ENCODE data around the gene WDR5. TPM values are rescaled to one million over a fixed set of nuclear protein-coding genes. Genes with fewer than 3 reads are reported as not detected.

The WDR5 gene
- total and polyA plus RNA-seq, 7 experiments from 2014 or later, result 13.8 to 42.3 (median 20.2) TPM

GRCh38 chr9:134171316-134172197 lies 35.7 kb downstream of the WDR5 start:
- Mint-ChIP-seq H3K36me3 (no peaks in the 10 kb centered on the region), H3K9me3 (no peaks in the 10 kb centered on the region), H3K27me3 (no peaks in the 10 kb centered on the region), H3K4me3 (no peak overlapping the region), H3K27ac (peak overlapping the region in 2 of 9 donors; percentile 33 to 59), H3K4me1 (peaks cover 0 to 2% (median 0%) of the 10 kb centered on the region in 7 donors)
- Histone ChIP-seq H3K36me3 (ENCODE audit: control insufficient read depth in 2 of 3, insufficient read depth in 3 of 3, low read length in 3 of 3) (no peaks in the 10 kb centered on the region), H3K4me3 (ENCODE audit: low read length) (no peak overlapping the region), H3K27ac (ENCODE audit: low read depth, low read length) (no peak overlapping the region), H3K9me3 (ENCODE audit: control insufficient read depth in 2 of 3, low read length in 3 of 3) (no peaks in the 10 kb centered on the region), H3K4me1 (ENCODE audit: control insufficient read depth in 2 of 2, insufficient read depth in 2 of 2, low read length in 2 of 2) (no peaks in the 10 kb centered on the region), H3K27me3 (ENCODE audit: control insufficient read depth in 2 of 2, insufficient read depth in 2 of 2, low read length in 2 of 2) (no peaks in the 10 kb centered on the region)
- DNase-seq, result no peak
- CTCF ChIA-PET, result interaction anchor here (0.8 to 2.5 kb wide), 8 partner anchors 29 to 289 kb away, joined by 3 to 12 read pairs (median 4); no protein-coding TSS in a partner anchor
- intact Hi-C loops (cut with micrococcal nuclease), result loop anchor here in 1 of 2 donors (2.0 kb wide), 1 partner anchor 45 kb away; no protein-coding TSS in a partner anchor
- no peak for ATAC-seq
- POLR2A ChIA-PET, result interaction anchor here (0.7 to 1.5 kb wide), 3 partner anchors 271 to 285 kb away, joined by 3 to 8 read pairs (median 5); no protein-coding TSS in a partner anchor

GRCh38 chr9:134172198-134173126 lies 36.6 kb downstream of the WDR5 start:
- peaks cover 0 to 2% (median 0%) of the 10 kb centered on the region in 7 donors for H3K4me1 Mint-ChIP-seq
- ChIA-PET POLR2A (no interaction called here), CTCF (interaction anchor here (1.1 to 2.5 kb wide), 3 partner anchors 28 to 277 kb away, joined by 4 to 12 read pairs (median 4); no protein-coding TSS in a partner anchor)
- H3K36me3 Mint-ChIP-seq, result no peaks in the 10 kb centered on the region
- DNase-seq (no peak), ATAC-seq (no peak)
- H3K4me3 Mint-ChIP-seq, result no peak overlapping the region
- no peak overlapping the region for H3K4me3 ChIP-seq (ENCODE audit: low read length)
- no peaks in the 10 kb centered on the region for H3K9me3 Mint-ChIP-seq
- H3K9me3 ChIP-seq (ENCODE audit: control insufficient read depth in 2 of 3, low read length in 3 of 3), result no peaks in the 10 kb centered on the region
- no peaks in the 10 kb centered on the region for H3K27me3 ChIP-seq (ENCODE audit: control insufficient read depth in 2 of 2, insufficient read depth in 2 of 2, low read length in 2 of 2)
- no peaks in the 10 kb centered on the region for H3K36me3 ChIP-seq (ENCODE audit: control insufficient read depth in 2 of 3, insufficient read depth in 3 of 3, low read length in 3 of 3)
- peaks cover 0 to 3% (median 0%) of the 10 kb centered on the region in 5 donors for H3K27me3 Mint-ChIP-seq
- H3K27ac ChIP-seq (ENCODE audit: low read depth, low read length), result no peak overlapping the region
- no peak overlapping the region for H3K27ac Mint-ChIP-seq
- no peaks in the 10 kb centered on the region for H3K4me1 ChIP-seq (ENCODE audit: control insufficient read depth in 2 of 2, insufficient read depth in 2 of 2, low read length in 2 of 2)
- intact Hi-C loops (cut with micrococcal nuclease), result no loop called here

- no peak overlapping the region for H3K27ac Mint-ChIP-seq
- no peaks in the 10 kb centered on the region for H3K9me3 Mint-ChIP-seq
- ATAC-seq (no peak), DNase-seq (no peak)
- Histone ChIP-seq H3K4me1 (ENCODE audit: control insufficient read depth in 2 of 2, insufficient read depth in 2 of 2, low read length in 2 of 2) (no peaks in the 10 kb centered on the region), H3K4me3 (ENCODE audit: low read length) (no peak overlapping the region), H3K27me3 (ENCODE audit: control insufficient read depth in 2 of 2, insufficient read depth in 2 of 2, low read length in 2 of 2) (no peaks in the 10 kb centered on the region), H3K9me3 (ENCODE audit: control insufficient read depth in 2 of 3, low read length in 3 of 3) (no peaks in the 10 kb centered on the region), H3K36me3 (ENCODE audit: control insufficient read depth in 2 of 3, insufficient read depth in 3 of 3, low read length in 3 of 3) (no peaks in the 10 kb centered on the region), H3K27ac (ENCODE audit: low read depth, low read length) (no peak overlapping the region)
- ChIA-PET POLR2A (no interaction called here), CTCF (no interaction called here)
- peaks cover 0 to 2% (median 0%) of the 10 kb centered on the region in 7 donors for H3K4me1 Mint-ChIP-seq
- intact Hi-C loops (cut with micrococcal nuclease), result no loop called here
- H3K4me3 Mint-ChIP-seq, result no peak overlapping the region
- H3K36me3 Mint-ChIP-seq, result no peaks in the 10 kb centered on the region
- H3K27me3 Mint-ChIP-seq, result peaks cover 0 to 4% (median 0%) of the 10 kb centered on the region in 5 donors
These were observed 37.5 kb downstream of the WDR5 start for GRCh38 chr9:134173127-134174072.

- Histone ChIP-seq H3K36me3 (ENCODE audit: control insufficient read depth in 2 of 3, insufficient read depth in 3 of 3, low read length in 3 of 3) (no peaks in the 10 kb centered on the region), H3K27me3 (ENCODE audit: control insufficient read depth in 2 of 2, insufficient read depth in 2 of 2, low read length in 2 of 2) (no peaks in the 10 kb centered on the region), H3K9me3 (ENCODE audit: control insufficient read depth in 2 of 3, low read length in 3 of 3) (no peaks in the 10 kb centered on the region), H3K27ac (ENCODE audit: low read depth, low read length) (no peak overlapping the region), H3K4me1 (ENCODE audit: control insufficient read depth in 2 of 2, insufficient read depth in 2 of 2, low read length in 2 of 2) (no peaks in the 10 kb centered on the region), H3K4me3 (ENCODE audit: low read length) (no peak overlapping the region)
- intact Hi-C loops (cut with micrococcal nuclease), result no loop called here
- H3K9me3 Mint-ChIP-seq, result no peaks in the 10 kb centered on the region
- H3K4me1 Mint-ChIP-seq, result peaks cover 0 to 2% (median 0%) of the 10 kb centered on the region in 7 donors
- ChIA-PET POLR2A (no interaction called here), CTCF (no interaction called here)
- no peak overlapping the region for H3K4me3 Mint-ChIP-seq
- ATAC-seq, result peak; percentile 46
- H3K36me3 Mint-ChIP-seq, result no peaks in the 10 kb centered on the region
- H3K27ac Mint-ChIP-seq, result no peak overlapping the region
- no peak for DNase-seq
- peaks cover 0 to 4% (median 0%) of the 10 kb centered on the region in 5 donors for H3K27me3 Mint-ChIP-seq
These were observed 38.2 kb downstream of the WDR5 start for GRCh38 chr9:134174073-134174449.

- Histone ChIP-seq H3K27ac (ENCODE audit: low read depth, low read length) (no peak overlapping the region), H3K36me3 (ENCODE audit: control insufficient read depth in 2 of 3, insufficient read depth in 3 of 3, low read length in 3 of 3) (no peaks in the 10 kb centered on the region), H3K9me3 (ENCODE audit: control insufficient read depth in 2 of 3, low read length in 3 of 3) (no peaks in the 10 kb centered on the region), H3K27me3 (ENCODE audit: control insufficient read depth in 2 of 2, insufficient read depth in 2 of 2, low read length in 2 of 2) (no peaks in the 10 kb centered on the region), H3K4me3 (ENCODE audit: low read length) (no peak overlapping the region), H3K4me1 (ENCODE audit: control insufficient read depth in 2 of 2, insufficient read depth in 2 of 2, low read length in 2 of 2) (no peaks in the 10 kb centered on the region)
- no peaks in the 10 kb centered on the region for H3K36me3 Mint-ChIP-seq
- peak overlapping the region in 1 of 9 donors; percentile 43 for H3K27ac Mint-ChIP-seq
- no peak overlapping the region for H3K4me3 Mint-ChIP-seq
- H3K27me3 Mint-ChIP-seq, result peaks cover 0 to 8% (median 0%) of the 10 kb centered on the region in 5 donors
- no peak for ATAC-seq
- ChIA-PET CTCF (interaction anchor here (1.2 kb wide), 1 partner anchor 268 kb away, joined by 3 read pairs; no protein-coding TSS in a partner anchor), POLR2A (interaction anchor here (0.6 kb wide), 1 partner anchor 21 kb away, joined by 3 read pairs; no protein-coding TSS in a partner anchor)
- DNase-seq, result no peak
- no peaks in the 10 kb centered on the region for H3K9me3 Mint-ChIP-seq
- peaks cover 0 to 6% (median 0%) of the 10 kb centered on the region in 7 donors for H3K4me1 Mint-ChIP-seq
- intact Hi-C loops (cut with micrococcal nuclease), result no loop called here
These were observed 38.8 kb downstream of the WDR5 start for GRCh38 chr9:134174526-134175290.

All from naive thymus-derived CD4-positive, alpha-beta T cell (primary cell).